ENCODE results near the gene BCAS1.

Gene BCAS1

DNA sequence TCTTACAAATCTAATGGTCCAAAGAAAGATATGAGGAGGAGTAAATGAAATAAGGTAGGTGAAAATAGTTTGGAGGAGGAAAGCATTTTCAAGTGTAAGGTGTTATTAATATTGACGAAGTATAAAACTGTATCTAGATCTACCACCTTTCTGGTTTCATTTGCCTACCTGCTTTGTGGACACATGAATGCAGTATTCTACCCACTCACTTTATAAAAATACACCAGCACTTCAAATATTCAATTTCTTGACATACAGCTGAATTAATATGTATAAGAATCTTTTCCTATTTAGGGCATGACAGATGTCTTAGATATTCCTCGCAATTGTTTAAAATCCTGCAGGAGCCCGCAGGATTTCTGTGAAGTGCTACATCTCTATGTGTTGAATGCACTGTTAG, 108.0 kb downstream of the BCAS1 start:
- TF ChIP-seq, protein P1, sequence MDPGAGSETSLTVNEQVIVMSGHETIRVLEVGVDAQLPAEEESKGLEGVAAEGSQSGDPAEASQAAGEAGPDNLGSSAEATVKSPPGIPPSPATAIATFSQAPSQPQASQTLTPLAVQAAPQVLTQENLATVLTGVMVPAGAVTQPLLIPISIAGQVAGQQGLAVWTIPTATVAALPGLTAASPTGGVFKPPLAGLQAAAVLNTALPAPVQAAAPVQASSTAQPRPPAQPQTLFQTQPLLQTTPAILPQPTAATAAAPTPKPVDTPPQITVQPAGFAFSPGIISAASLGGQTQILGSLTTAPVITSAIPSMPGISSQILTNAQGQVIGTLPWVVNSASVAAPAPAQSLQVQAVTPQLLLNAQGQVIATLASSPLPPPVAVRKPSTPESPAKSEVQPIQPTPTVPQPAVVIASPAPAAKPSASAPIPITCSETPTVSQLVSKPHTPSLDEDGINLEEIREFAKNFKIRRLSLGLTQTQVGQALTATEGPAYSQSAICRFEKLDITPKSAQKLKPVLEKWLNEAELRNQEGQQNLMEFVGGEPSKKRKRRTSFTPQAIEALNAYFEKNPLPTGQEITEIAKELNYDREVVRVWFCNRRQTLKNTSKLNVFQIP (CRISPR knock-in tag; IDR thresholded peaks at IDR 0.05; ENCODE audit: borderline replicate concordance, low read depth): no peak
- ATAC-seq: no peak

- ATAC-seq: no peak
- TF ChIP-seq TCF4 (CRISPR knock-in tag; IDR thresholded peaks at IDR 0.05; ENCODE audit: borderline replicate concordance) (no peak), ZFP3 (CRISPR knock-in tag; IDR thresholded peaks at IDR 0.05) (no peak)
- TF ChIP-seq, protein P1 (CRISPR knock-in tag; IDR thresholded peaks at IDR 0.05; ENCODE audit: borderline replicate concordance, low read depth): no peak
Measured at GRCh38 chr20:53961527-53961926, 108.9 kb downstream of the BCAS1 start.

GRCh38 chr20:53960579-53961272, 109.7 kb downstream of the BCAS1 start:
- TF ChIP-seq BACH2 (CRISPR knock-in tag; IDR thresholded peaks at IDR 0.05; ENCODE audit: borderline replicate concordance) (no peak), ZNF70 (CRISPR knock-in tag; IDR thresholded peaks at IDR 0.05) (no peak), ISL1 (CRISPR knock-in tag; IDR thresholded peaks at IDR 0.05) (peak; percentile 58)

GRCh38 chr20:53959911-53960578, 110.3 kb downstream of the BCAS1 start:
- no peak for TF ChIP-seq SNAI2 (CRISPR knock-in tag; IDR thresholded peaks at IDR 0.05)
- no peak for TF ChIP-seq CREB5 (CRISPR knock-in tag; IDR thresholded peaks at IDR 0.05; ENCODE audit: low read depth)
- no peak for TF ChIP-seq ESRRG (CRISPR knock-in tag; IDR thresholded peaks at IDR 0.05)
- no peak for TF ChIP-seq GLIS3 (CRISPR knock-in tag; IDR thresholded peaks at IDR 0.05)
- TF ChIP-seq ZNF8 (CRISPR knock-in tag; IDR thresholded peaks at IDR 0.05): no peak
- TF ChIP-seq, protein P2, sequence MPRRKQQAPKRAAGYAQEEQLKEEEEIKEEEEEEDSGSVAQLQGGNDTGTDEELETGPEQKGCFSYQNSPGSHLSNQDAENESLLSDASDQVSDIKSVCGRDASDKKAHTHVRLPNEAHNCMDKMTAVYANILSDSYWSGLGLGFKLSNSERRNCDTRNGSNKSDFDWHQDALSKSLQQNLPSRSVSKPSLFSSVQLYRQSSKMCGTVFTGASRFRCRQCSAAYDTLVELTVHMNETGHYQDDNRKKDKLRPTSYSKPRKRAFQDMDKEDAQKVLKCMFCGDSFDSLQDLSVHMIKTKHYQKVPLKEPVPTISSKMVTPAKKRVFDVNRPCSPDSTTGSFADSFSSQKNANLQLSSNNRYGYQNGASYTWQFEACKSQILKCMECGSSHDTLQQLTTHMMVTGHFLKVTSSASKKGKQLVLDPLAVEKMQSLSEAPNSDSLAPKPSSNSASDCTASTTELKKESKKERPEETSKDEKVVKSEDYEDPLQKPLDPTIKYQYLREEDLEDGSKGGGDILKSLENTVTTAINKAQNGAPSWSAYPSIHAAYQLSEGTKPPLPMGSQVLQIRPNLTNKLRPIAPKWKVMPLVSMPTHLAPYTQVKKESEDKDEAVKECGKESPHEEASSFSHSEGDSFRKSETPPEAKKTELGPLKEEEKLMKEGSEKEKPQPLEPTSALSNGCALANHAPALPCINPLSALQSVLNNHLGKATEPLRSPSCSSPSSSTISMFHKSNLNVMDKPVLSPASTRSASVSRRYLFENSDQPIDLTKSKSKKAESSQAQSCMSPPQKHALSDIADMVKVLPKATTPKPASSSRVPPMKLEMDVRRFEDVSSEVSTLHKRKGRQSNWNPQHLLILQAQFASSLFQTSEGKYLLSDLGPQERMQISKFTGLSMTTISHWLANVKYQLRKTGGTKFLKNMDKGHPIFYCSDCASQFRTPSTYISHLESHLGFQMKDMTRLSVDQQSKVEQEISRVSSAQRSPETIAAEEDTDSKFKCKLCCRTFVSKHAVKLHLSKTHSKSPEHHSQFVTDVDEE (CRISPR knock-in tag; IDR thresholded peaks at IDR 0.05): no peak
- no peak for TF ChIP-seq ARNTL (CRISPR knock-in tag; IDR thresholded peaks at IDR 0.05; ENCODE audit: borderline replicate concordance, low read depth)
- no peak for TF ChIP-seq ZC3H10 (CRISPR knock-in tag; IDR thresholded peaks at IDR 0.05)
- no peak for ATAC-seq

More at GRCh38 chr20:53960579-53961272, 109.7 kb downstream of the BCAS1 start:
- ATAC-seq: no peak

DNA sequence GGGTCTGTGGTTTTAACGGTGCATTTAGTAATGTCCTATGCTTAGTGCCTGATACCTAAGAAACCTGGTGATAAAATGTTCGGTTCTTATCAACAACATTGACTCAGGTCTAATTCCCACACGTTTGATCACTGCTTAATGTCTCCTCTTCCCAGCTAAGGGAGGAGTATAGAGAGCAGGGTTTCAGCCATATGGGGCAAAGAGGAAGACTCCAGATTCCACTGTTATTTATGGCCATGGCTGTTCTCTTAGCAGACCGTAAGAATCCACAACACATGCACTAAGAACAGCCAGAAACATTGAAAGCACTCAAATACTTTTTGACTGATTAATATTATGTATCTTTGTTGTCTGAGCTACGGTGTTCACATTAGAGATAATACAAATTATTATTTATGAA, 112.1 kb downstream of the BCAS1 start:
- no peak for ATAC-seq
- no peak for TF ChIP-seq GLIS3 (CRISPR knock-in tag; IDR thresholded peaks at IDR 0.05)
- TF ChIP-seq ZC3H10 (CRISPR knock-in tag; IDR thresholded peaks at IDR 0.05): no peak
- no peak for TF ChIP-seq ZNF565 (CRISPR knock-in tag; conservative IDR thresholded peaks at IDR 0.05; ENCODE audit: low read depth)
- TF ChIP-seq ZFP30 (CRISPR knock-in tag; IDR thresholded peaks at IDR 0.05): no peak
- TF ChIP-seq OSR1 (CRISPR knock-in tag; IDR thresholded peaks at IDR 0.05): no peak
- TF ChIP-seq PATZ1 (CRISPR knock-in tag; IDR thresholded peaks at IDR 0.05; ENCODE audit: borderline replicate concordance): no peak
- no peak for TF ChIP-seq ZNF70 (CRISPR knock-in tag; IDR thresholded peaks at IDR 0.05)
- no peak for TF ChIP-seq ZNF8 (CRISPR knock-in tag; IDR thresholded peaks at IDR 0.05)
- no peak for TF ChIP-seq CSDC2 (CRISPR knock-in tag; IDR thresholded peaks at IDR 0.05)
- TF ChIP-seq, protein P3, sequence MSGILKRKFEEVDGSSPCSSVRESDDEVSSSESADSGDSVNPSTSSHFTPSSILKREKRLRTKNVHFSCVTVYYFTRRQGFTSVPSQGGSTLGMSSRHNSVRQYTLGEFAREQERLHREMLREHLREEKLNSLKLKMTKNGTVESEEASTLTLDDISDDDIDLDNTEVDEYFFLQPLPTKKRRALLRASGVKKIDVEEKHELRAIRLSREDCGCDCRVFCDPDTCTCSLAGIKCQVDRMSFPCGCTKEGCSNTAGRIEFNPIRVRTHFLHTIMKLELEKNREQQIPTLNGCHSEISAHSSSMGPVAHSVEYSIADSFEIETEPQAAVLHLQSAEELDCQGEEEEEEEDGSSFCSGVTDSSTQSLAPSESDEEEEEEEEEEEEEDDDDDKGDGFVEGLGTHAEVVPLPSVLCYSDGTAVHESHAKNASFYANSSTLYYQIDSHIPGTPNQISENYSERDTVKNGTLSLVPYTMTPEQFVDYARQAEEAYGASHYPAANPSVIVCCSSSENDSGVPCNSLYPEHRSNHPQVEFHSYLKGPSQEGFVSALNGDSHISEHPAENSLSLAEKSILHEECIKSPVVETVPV (CRISPR knock-in tag; IDR thresholded peaks at IDR 0.05): no peak
- no peak for TF ChIP-seq SNAI2 (CRISPR knock-in tag; IDR thresholded peaks at IDR 0.05)
- TF ChIP-seq, protein P1 (CRISPR knock-in tag; IDR thresholded peaks at IDR 0.05; ENCODE audit: borderline replicate concordance, low read depth): no peak
- no peak for TF ChIP-seq TOX (CRISPR knock-in tag; IDR thresholded peaks at IDR 0.05; ENCODE audit: borderline replicate concordance)
